Measurements from ENCODE around the gene TMEM37.
"Not testable (repeated sequence)": the region's sequence is repeated elsewhere in the genome, so short reads cannot be mapped to it uniquely, and the experiment has no call there.

TMEM37 gene

DNA sequence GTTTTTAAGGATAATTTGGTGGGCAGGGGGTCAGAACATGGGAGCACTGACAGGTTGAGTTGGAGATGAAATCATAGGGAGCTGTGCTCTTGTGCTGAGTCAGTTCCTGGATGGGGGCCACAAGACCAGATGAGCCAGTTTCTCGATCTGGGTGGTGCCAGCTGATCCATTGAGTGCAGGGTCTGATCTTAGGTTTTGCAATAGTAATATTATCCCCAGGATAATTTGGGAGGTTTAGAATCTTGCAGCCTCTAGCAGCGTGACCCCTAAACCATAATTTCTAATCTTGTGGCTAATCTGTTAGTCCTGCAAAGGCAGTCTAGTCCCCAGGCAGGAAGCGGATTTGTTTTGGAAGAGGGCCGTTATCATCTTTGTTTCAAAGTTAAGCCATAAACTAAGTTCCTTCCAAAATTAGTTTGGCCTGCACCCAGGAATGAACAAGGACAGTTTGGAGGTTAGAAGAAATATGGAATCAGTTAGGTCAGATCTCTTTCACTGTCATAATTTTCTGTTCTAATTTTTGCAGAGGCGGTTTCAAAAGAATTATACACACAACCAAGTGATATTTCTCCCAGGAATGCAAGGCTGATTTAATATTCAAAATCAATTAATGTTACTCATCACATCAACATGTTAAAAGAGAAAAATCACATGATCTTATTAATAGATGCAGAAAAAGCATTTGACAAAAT, 41.9 kb upstream of the TMEM37 start:
- peak; percentile 51 for DNase-seq

DNA sequence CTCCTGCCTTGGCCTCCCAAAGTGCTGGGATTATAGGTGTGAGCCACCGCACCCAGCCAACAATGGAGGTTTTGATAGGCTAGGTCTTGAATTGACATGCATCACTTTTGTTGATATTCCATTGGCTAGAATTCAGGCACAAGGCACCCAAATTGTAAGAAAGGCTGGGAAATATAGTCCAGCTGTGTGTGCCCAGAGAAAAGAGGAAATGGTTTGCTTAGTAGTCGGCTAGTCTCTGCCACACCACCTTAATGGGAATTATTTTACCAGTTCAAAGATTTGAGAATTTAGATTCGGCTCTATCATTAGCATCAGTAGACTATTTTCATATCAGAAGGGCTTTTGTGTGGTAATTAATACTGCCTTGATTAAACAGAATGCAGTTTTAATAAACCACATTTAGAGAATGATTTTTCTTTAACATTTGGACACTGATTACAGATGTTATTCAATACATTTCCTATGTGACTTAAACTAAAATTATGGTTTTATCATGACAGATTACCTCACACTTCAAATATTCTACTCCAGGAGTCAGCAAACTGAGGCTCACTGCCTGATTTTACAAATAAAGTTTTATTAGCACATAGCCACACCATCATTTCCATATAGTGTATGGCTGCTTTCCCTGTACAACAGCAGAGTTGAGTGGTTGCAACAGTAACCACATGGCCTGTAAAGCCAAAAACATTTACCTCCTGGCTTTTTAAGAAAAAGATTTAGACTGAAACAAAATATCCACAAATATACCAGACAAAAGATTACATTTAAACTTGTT, 37.5 kb upstream of the TMEM37 start:
- in situ Hi-C loops (cut with HindIII; ENCODE audit: low pct_ligation_motif_present, low sequenced_read_pairs), result no loop called here
- no peak for DNase-seq
- no peaks in the 10 kb centered on the region for H3K36me3 ChIP-seq (replicated peaks)
- no peak overlapping the region for H3K27ac ChIP-seq
- H3K4me3 ChIP-seq (ENCODE audit: low read depth, low read length), result no peak overlapping the region
- TF ChIP-seq, protein P1, sequence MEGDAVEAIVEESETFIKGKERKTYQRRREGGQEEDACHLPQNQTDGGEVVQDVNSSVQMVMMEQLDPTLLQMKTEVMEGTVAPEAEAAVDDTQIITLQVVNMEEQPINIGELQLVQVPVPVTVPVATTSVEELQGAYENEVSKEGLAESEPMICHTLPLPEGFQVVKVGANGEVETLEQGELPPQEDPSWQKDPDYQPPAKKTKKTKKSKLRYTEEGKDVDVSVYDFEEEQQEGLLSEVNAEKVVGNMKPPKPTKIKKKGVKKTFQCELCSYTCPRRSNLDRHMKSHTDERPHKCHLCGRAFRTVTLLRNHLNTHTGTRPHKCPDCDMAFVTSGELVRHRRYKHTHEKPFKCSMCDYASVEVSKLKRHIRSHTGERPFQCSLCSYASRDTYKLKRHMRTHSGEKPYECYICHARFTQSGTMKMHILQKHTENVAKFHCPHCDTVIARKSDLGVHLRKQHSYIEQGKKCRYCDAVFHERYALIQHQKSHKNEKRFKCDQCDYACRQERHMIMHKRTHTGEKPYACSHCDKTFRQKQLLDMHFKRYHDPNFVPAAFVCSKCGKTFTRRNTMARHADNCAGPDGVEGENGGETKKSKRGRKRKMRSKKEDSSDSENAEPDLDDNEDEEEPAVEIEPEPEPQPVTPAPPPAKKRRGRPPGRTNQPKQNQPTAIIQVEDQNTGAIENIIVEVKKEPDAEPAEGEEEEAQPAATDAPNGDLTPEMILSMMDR (IDR thresholded peaks at IDR 0.05; ENCODE audit: low read depth, low read length, missing control alignments), result no peak
- H3K27me3 ChIP-seq (replicated peaks), result no peaks in the 10 kb centered on the region

More for the DNA sequence above, 41.9 kb upstream of the TMEM37 start:
- H3K27ac ChIP-seq, result no peak overlapping the region
- H3K4me3 ChIP-seq (ENCODE audit: low read depth, low read length), result no peak overlapping the region
- H3K27me3 ChIP-seq (replicated peaks), result no peaks in the 10 kb centered on the region
- in situ Hi-C loops (cut with HindIII; ENCODE audit: low pct_ligation_motif_present, low sequenced_read_pairs), result no loop called here
- no peaks in the 10 kb centered on the region for H3K36me3 ChIP-seq (replicated peaks)
- TF ChIP-seq, protein P1 (IDR thresholded peaks at IDR 0.05; ENCODE audit: low read depth, low read length, missing control alignments), result no peak

DNA sequence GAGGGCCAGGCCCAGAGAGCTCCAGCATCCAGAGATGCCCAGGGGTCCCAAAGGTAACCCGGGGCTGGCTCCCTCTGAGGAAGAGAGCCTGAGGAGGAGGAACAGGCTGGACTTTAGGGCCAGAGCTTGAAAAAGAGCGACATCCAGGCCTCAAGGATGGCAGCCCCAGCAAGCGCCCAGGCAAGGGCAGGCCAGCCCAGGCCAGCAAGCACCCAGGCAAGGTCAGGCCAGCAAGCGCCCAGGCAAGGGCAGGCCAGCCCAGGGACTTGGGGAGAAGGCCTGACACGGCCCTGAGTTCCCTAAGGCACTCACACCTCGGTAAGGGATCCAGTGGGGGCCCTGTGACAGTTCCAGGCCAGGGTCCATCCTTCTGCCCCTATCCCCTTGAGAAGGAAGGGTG, 34.5 kb upstream of the TMEM37 start:
- H3K4me3 ChIP-seq (ENCODE audit: low read depth, low read length), result no peak overlapping the region
- TF ChIP-seq, protein P1 (IDR thresholded peaks at IDR 0.05; ENCODE audit: low read depth, low read length, missing control alignments), result no peak
- in situ Hi-C loops (cut with HindIII; ENCODE audit: low pct_ligation_motif_present, low sequenced_read_pairs), result no loop called here
- H3K27me3 ChIP-seq (replicated peaks), result no peaks in the 10 kb centered on the region
- no peak overlapping the region for H3K27ac ChIP-seq
- no peak for DNase-seq
- no peaks in the 10 kb centered on the region for H3K36me3 ChIP-seq (replicated peaks)

DNA sequence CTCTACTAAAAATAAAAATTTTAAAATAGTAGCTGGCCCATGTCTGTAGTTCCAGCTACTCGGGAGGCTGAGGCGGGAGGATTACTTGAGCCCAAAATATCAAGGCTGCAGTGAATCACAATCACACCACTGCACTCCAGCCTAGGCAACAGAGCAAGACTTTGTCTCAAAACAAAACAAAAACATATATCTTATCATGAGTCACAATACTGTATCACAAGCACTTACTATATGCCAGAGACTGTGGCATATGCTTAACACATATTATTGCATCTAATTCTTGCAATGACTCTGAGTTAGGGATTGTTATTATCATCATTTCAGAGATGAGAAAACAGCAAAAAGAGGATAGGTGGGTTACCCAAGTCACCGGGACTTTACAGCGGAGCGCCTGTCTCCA, 29.5 kb upstream of the TMEM37 start:
- Histone ChIP-seq H3K27ac (no peak overlapping the region), H3K4me3 (ENCODE audit: low read depth, low read length) (no peak overlapping the region), H3K36me3 (replicated peaks) (no peaks in the 10 kb centered on the region), H3K27me3 (replicated peaks) (no peaks in the 10 kb centered on the region)
- TF ChIP-seq, protein P1 (IDR thresholded peaks at IDR 0.05; ENCODE audit: low read depth, low read length, missing control alignments), result no peak
- in situ Hi-C loops (cut with HindIII; ENCODE audit: low pct_ligation_motif_present, low sequenced_read_pairs), result loop anchor here (10.0 kb wide), 1 partner anchor 73 kb away; no protein-coding TSS in a partner anchor
- no peak for DNase-seq

DNA sequence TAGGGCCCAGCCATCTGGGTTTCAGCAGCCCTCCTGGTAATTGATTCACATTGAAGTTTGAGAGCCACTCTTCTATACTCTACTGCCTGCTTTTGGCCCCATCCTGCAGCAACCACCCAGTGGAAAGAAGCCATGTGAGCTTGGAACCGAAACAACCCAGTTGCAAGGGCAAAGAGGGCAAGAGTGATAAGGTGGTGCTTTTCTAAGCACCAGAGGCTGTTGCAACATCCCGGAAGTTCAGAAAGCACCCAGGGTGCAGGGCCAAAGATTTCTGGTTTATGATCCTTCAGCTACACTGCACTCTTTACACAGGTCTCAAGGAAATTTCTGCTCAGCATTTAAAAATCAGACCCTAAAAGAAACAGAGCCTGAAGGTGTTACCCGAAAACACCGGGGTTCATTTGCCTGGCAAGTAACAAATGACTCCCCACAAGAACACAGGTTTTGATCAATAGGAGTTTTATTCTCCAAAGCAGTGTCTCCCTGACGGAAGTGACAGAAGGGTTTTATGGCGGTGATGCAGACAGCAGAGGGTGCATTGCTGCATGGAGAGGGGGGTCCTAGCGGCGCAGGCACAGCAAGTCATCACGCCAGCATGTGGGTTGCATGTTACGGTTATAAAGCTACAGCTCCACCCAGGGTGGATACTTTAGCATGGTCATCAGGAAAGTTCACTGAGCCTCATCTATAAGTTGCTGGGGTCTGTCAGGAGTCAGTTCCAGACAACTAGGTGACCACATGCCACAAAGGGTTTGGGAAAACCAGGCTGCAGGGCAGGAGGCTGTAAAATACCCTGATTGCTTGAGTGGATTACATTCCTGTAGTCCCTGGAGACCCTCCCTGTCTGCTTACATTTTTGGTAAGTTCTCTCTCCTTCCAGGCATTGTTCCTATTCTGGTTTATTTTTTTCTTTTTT, 28.8 kb upstream of the TMEM37 start:
- H3K4me3 ChIP-seq (ENCODE audit: low read depth, low read length), result no peak overlapping the region
- H3K27ac ChIP-seq, result no peak overlapping the region
- TF ChIP-seq, protein P1 (IDR thresholded peaks at IDR 0.05; ENCODE audit: low read depth, low read length, missing control alignments), result no peak
- no peaks in the 10 kb centered on the region for H3K36me3 ChIP-seq (replicated peaks)
- in situ Hi-C loops (cut with HindIII; ENCODE audit: low pct_ligation_motif_present, low sequenced_read_pairs), result loop anchor here (10.0 kb wide), 1 partner anchor 72 kb away; no protein-coding TSS in a partner anchor
- no peak for DNase-seq
- no peaks in the 10 kb centered on the region for H3K27me3 ChIP-seq (replicated peaks)

DNA sequence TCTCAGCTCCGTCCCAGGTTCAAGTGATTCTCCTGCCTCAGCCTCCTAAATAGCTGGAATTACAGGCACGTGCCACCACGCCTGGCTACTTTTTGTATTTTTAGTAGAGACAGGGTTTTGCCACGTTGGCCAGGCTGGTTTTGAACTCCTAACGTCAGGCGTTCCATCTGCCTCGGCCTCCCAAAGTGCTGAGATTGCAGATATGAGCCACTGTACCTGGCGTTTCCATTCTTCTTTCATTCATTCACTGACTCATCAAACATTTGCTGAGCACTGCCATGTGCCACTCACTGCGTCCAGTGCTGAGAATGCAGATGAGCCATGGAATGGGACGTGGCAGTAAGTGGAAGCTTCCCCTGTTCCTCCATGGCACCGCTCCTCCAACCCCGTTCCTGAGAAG, 28.0 kb upstream of the TMEM37 start:
- in situ Hi-C loops (cut with HindIII; ENCODE audit: low pct_ligation_motif_present, low sequenced_read_pairs), result loop anchor here (10.0 kb wide), 1 partner anchor 71 kb away; no protein-coding TSS in a partner anchor
- not testable (repeated sequence) for DNase-seq; H3K36me3 ChIP-seq (replicated peaks); H3K4me3 ChIP-seq (ENCODE audit: low read depth, low read length); H3K27ac ChIP-seq; H3K27me3 ChIP-seq (replicated peaks)

Data from brain microvascular endothelial cell (primary cell).